ENCODE measurements around the gene TMEM178B.
"Not testable (repeated sequence)": the region's sequence is repeated elsewhere in the genome, so short reads cannot be mapped to it uniquely, and the experiment has no call there.

TMEM178B gene

GRCh38 chr7:141074997-141075396 is 1.1 kb downstream of the TMEM178B start:
- no peak for DNase-seq (ENCODE audit: low read depth)
- no peak overlapping the region for H3K4me3 ChIP-seq (replicated peaks; ENCODE audit: low read depth, low read length)
- TF ChIP-seq CTCF (IDR thresholded peaks at IDR 0.05; ENCODE audit: low read length, missing control alignments) = no peak

- no peak for DNase-seq (ENCODE audit: low read depth)
- no peak for TF ChIP-seq CTCF (IDR thresholded peaks at IDR 0.05; ENCODE audit: low read length, missing control alignments)
- no peak overlapping the region for H3K4me3 ChIP-seq (replicated peaks; ENCODE audit: low read depth, low read length)
These were observed 2.5 kb downstream of the TMEM178B start for GRCh38 chr7:141076377-141076776.

- TF ChIP-seq CTCF (IDR thresholded peaks at IDR 0.05; ENCODE audit: low read length, missing control alignments) = no peak
- no peak overlapping the region for H3K4me3 ChIP-seq (replicated peaks; ENCODE audit: low read depth, low read length)
- DNase-seq (ENCODE audit: low read depth) = no peak
These were observed 5.4 kb downstream of the TMEM178B start for GRCh38 chr7:141079219-141079618.

GRCh38 chr7:141089490-141089889 is 15.6 kb downstream of the TMEM178B start:
- not testable (repeated sequence) for H3K4me3 ChIP-seq (replicated peaks; ENCODE audit: low read depth, low read length); DNase-seq (ENCODE audit: low read depth)

- H3K4me3 ChIP-seq (replicated peaks; ENCODE audit: low read depth, low read length) = no peak overlapping the region
- DNase-seq (ENCODE audit: low read depth) = no peak
- TF ChIP-seq CTCF (IDR thresholded peaks at IDR 0.05; ENCODE audit: low read length, missing control alignments) = no peak
These were observed 20.6 kb downstream of the TMEM178B start for GRCh38 chr7:141094336-141095070.

- no peak for TF ChIP-seq CTCF (IDR thresholded peaks at IDR 0.05; ENCODE audit: low read length, missing control alignments)
- DNase-seq (ENCODE audit: low read depth) = peak; percentile 12
- H3K4me3 ChIP-seq (replicated peaks; ENCODE audit: low read depth, low read length) = no peak overlapping the region
These were observed 23.6 kb downstream of the TMEM178B start for GRCh38 chr7:141097430-141097829.

- no peak overlapping the region for H3K4me3 ChIP-seq (replicated peaks; ENCODE audit: low read depth, low read length)
- DNase-seq (ENCODE audit: low read depth) = no peak
- no peak for TF ChIP-seq CTCF (IDR thresholded peaks at IDR 0.05; ENCODE audit: low read length, missing control alignments)
These were observed 28.6 kb downstream of the TMEM178B start for GRCh38 chr7:141102436-141102835.
